DND-41 (cell line): ENCODE results near the gene ATP6V1F.

Source experiments
- CTCF ChIP-seq: IDR thresholded peaks from 2 replicates; pipeline ENCODE4 v1.5.1; 2012; ENCODE audit warnings: borderline replicate concordance, low read length, moderate library complexity, mild to moderate bottlenecking; ENCODE audit not compliant: poor library complexity, severe bottlenecking; ENCODE audit errors: extremely low read depth
- EZH2 ChIP-seq: IDR thresholded peaks from 3 replicates; pipeline ENCODE4 v1.6.1; 2012; ENCODE audit warnings: borderline replicate concordance, low read depth, mild to moderate bottlenecking, moderate library complexity, low read length, inconsistent platforms; ENCODE audit not compliant: severe bottlenecking

GRCh38 chr7:128909625-128910568, 47.2 kb downstream of the ATP6V1F start:
- no peak for TF ChIP-seq CTCF
- TF ChIP-seq EZH2 = no peak
